Osteocyte (in vitro differentiated cells): ENCODE results near the gene ERRFI1. TPM values are rescaled to one million over a fixed set of nuclear protein-coding genes. Genes with fewer than 3 reads are reported as not detected.
"Not testable (repeated sequence)": the region's sequence is repeated elsewhere in the genome, so short reads cannot be mapped to it uniquely, and the experiment has no call there.

ENCODE experiments used
- DNase-seq: peaks from one replicate; pipeline ENCODE4 v3.0.0; 2021; ENCODE audit warnings: mixed read lengths; ENCODE audit not compliant: unreplicated experiment; ENCODE audit errors: extremely low spot score
- H3K27ac Mint-ChIP-seq: one replicate; pipeline ENCODE4 v1.8.0; 2021; ENCODE audit warnings: mild to moderate bottlenecking, mixed read lengths; ENCODE audit not compliant: unreplicated experiment
- H3K27me3 Mint-ChIP-seq: one replicate; pipeline ENCODE4 v1.8.0; 2021; ENCODE audit warnings: mixed read lengths; ENCODE audit not compliant: unreplicated experiment
- H3K36me3 Mint-ChIP-seq: one replicate; pipeline ENCODE4 v1.8.0; 2021; ENCODE audit warnings: mixed read lengths; ENCODE audit not compliant: unreplicated experiment
- H3K4me1 Mint-ChIP-seq: one replicate; pipeline ENCODE4 v1.8.0; 2021; ENCODE audit warnings: mixed read lengths; ENCODE audit not compliant: unreplicated experiment
- H3K4me3 Mint-ChIP-seq: one replicate; pipeline ENCODE4 v1.8.0; 2021; ENCODE audit warnings: mild to moderate bottlenecking, moderate library complexity, mixed read lengths; ENCODE audit not compliant: unreplicated experiment
- H3K9me3 Mint-ChIP-seq: one replicate; pipeline ENCODE4 v1.8.0; 2021; ENCODE audit warnings: mixed read lengths; ENCODE audit not compliant: unreplicated experiment
- total RNA-seq: library from RNA; stranded (reverse); gene quantifications from 2 replicates; pipeline ENCODE4 v1.2.1, GENCODE V29; 2021
- TF ChIP-seq, protein P1 (sequence below): fragments of 200-600 bp; sonication (generic); IDR thresholded peaks from 2 replicates; pipeline ENCODE4 v1.5.0; 2021; ENCODE audit warnings: antibody characterized with exemption, mild to moderate bottlenecking, moderate library complexity

Gene ERRFI1
- total RNA-seq, 1 donor from 2014 or later = 96.6 TPM

DNA sequence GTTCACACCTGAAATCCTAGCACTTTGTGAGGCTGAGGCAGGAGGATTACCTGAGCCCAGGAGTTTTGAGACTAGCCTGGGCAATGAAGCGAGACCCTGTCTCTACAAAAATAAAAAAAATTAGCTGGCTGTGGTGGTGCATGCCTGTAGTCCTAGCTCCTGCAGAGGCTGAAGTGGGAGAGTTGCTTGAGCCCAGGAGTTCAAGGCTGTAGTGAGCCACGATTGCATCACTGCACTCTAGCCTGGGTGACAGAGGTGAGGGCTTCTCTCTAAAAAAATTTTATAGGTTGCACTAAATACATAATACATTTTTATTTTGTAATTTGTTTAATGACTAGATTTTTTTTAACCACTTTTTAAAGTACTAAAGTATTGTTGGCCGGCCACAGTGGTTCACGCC is 58.5 kb downstream of the ERRFI1 start:
- TF ChIP-seq, protein P1, sequence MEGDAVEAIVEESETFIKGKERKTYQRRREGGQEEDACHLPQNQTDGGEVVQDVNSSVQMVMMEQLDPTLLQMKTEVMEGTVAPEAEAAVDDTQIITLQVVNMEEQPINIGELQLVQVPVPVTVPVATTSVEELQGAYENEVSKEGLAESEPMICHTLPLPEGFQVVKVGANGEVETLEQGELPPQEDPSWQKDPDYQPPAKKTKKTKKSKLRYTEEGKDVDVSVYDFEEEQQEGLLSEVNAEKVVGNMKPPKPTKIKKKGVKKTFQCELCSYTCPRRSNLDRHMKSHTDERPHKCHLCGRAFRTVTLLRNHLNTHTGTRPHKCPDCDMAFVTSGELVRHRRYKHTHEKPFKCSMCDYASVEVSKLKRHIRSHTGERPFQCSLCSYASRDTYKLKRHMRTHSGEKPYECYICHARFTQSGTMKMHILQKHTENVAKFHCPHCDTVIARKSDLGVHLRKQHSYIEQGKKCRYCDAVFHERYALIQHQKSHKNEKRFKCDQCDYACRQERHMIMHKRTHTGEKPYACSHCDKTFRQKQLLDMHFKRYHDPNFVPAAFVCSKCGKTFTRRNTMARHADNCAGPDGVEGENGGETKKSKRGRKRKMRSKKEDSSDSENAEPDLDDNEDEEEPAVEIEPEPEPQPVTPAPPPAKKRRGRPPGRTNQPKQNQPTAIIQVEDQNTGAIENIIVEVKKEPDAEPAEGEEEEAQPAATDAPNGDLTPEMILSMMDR = no peak
- no peaks in the 10 kb centered on the region for H3K27me3 Mint-ChIP-seq

DNA sequence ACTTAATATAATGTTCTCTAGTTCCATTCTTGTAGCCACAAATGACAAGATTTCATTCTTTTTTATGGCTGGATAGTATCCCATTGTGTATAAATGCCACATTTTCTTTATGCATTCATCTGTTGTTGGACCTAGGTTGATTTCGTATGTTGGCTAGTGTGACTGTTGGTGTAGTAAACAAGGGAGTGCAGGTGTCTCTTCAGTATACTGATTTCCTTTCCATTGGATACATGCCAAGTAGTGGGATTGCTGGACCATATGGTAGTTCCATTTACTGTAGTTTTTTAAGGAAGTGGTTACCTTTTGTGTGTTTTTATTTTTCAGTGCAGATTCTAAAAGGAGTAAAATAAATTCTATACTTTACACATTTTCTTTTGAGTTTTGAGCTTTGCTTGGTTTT is 58.9 kb downstream of the ERRFI1 start:
- Mint-ChIP-seq H3K9me3 (no peaks in the 10 kb centered on the region), H3K4me3 (no peak overlapping the region), H3K27me3 (no peaks in the 10 kb centered on the region), H3K27ac (no peak overlapping the region), H3K4me1 (peaks cover 26% of the 10 kb centered on the region), H3K36me3 (peaks cover 60% of the 10 kb centered on the region)
- TF ChIP-seq, protein P1 = no peak
- no peak for DNase-seq

More for the DNA sequence above, 58.5 kb downstream of the ERRFI1 start:
- H3K4me3 Mint-ChIP-seq = no peak overlapping the region
- peaks cover 22% of the 10 kb centered on the region for H3K4me1 Mint-ChIP-seq
- no peak overlapping the region for H3K27ac Mint-ChIP-seq
- no peaks in the 10 kb centered on the region for H3K9me3 Mint-ChIP-seq
- DNase-seq = no peak
- peaks cover 64% of the 10 kb centered on the region for H3K36me3 Mint-ChIP-seq

DNA sequence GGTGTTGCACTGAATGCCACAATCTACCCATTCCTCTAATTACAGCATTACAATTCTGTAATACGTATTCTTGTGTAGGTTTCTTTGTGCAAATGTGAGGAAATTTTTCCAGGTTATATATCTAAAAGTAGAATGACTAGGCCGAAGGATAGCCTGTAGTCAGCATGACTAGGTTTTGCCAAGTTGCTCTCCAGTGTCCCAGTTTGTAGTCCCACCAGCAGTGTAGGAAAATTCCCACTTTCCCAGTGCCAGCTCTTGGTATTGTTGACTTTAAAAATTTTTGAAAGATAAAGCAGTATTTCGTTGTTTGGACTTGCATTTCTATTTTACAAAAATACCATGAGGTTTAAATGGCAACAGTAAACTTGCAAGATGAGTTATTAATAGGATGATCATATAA is 61.6 kb downstream of the ERRFI1 start:
- DNase-seq = no peak
- Mint-ChIP-seq H3K4me3 (no peak overlapping the region), H3K4me1 (peaks cover 40% of the 10 kb centered on the region), H3K9me3 (no peaks in the 10 kb centered on the region), H3K27me3 (no peaks in the 10 kb centered on the region), H3K27ac (no peak overlapping the region), H3K36me3 (peaks cover 40% of the 10 kb centered on the region)
- TF ChIP-seq, protein P1 = no peak

DNA sequence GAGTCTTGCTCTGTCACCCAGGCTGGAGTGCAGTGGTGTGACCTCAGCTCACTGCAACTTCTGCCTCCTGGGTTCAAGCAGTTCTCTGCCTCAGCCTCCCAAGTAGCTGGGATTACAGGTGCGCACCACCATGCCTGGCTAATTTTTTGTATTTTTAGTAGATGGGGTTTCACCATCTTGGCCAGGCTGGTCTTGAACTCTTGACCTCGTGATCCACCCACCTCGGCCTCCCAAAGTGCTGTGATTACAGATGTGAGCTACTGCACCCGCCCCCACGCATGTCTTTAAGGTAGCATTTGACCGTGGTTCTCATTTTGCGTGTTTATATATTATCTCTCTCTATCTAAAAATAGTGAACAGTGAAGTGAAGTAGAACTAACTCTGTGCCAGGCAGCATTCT is 62.3 kb downstream of the ERRFI1 start:
- Mint-ChIP-seq H3K36me3 (peaks cover 35% of the 10 kb centered on the region), H3K4me3 (peak overlapping the region; percentile 39), H3K4me1 (peaks cover 40% of the 10 kb centered on the region)
- not testable (repeated sequence) for H3K9me3 Mint-ChIP-seq, H3K27ac Mint-ChIP-seq, H3K27me3 Mint-ChIP-seq, DNase-seq

DNA sequence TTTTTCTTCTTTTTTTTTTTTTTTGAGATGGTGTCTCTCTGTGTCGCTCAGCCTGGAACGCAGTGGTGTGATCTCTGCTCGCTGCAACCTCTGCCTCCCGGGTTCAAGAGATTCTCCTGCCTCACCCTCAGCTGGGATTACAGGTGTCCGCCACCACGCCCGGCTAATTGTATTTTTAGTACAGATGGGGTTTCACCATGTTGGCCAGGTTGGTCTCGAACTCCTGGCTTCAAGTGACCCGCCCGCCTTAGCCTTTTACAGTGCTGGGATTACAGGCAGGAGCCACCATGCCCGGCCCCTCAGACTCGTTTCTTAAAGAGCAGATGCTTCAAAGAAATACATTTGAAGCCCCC is 62.8 kb downstream of the ERRFI1 start:
- H3K36me3 Mint-ChIP-seq = peaks cover 33% of the 10 kb centered on the region
- peak overlapping the region; percentile 96 for H3K4me3 Mint-ChIP-seq
- H3K27ac Mint-ChIP-seq = peak overlapping the region; percentile 96
- peaks cover 40% of the 10 kb centered on the region for H3K4me1 Mint-ChIP-seq
- H3K9me3 Mint-ChIP-seq, DNase-seq, H3K27me3 Mint-ChIP-seq: not testable (repeated sequence)

DNA sequence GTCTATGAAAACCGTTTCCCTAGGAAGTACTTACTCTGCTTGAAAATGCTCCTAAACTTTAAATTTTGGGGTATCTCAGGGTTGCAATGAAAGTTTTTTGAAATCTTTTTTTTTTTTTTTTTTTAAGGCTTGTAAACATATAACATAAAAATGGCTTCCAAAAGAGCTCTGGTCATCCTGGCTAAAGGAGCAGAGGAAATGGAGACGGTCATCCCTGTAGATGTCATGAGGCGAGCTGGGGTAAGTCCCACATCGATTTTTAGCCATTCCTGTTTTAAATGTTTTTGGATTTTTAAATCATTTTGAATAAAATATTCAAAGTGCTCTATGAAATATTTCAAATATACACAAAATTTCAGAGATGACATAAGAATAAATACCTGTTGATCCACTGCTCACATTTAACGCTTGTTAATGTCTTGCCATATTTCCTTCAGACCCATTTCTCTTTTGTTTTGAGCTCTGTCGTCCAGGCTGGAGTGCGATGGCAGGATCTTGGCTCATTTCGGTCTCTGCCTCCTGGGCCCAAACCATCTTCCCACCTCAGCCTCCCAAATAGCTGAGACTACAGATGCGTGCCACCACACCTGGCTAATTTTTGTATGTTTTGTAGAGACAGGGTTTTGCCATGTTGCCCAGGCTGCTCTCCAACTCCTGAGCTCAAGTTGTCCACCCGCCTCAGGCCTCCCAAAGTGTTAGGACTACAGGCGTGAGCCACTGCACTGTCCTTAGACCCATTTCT is 63.3 kb downstream of the ERRFI1 start:
- DNase-seq = no peak
- Mint-ChIP-seq H3K27me3 (no peaks in the 10 kb centered on the region), H3K36me3 (peaks cover 33% of the 10 kb centered on the region), H3K9me3 (no peaks in the 10 kb centered on the region), H3K4me3 (peak overlapping the region; percentile 96), H3K4me1 (peaks cover 40% of the 10 kb centered on the region), H3K27ac (peak overlapping the region; percentile 96)
- TF ChIP-seq, protein P1 = no peak
